Measurements from ENCODE around the gene CDH15.

The CDH15 gene, protein sequence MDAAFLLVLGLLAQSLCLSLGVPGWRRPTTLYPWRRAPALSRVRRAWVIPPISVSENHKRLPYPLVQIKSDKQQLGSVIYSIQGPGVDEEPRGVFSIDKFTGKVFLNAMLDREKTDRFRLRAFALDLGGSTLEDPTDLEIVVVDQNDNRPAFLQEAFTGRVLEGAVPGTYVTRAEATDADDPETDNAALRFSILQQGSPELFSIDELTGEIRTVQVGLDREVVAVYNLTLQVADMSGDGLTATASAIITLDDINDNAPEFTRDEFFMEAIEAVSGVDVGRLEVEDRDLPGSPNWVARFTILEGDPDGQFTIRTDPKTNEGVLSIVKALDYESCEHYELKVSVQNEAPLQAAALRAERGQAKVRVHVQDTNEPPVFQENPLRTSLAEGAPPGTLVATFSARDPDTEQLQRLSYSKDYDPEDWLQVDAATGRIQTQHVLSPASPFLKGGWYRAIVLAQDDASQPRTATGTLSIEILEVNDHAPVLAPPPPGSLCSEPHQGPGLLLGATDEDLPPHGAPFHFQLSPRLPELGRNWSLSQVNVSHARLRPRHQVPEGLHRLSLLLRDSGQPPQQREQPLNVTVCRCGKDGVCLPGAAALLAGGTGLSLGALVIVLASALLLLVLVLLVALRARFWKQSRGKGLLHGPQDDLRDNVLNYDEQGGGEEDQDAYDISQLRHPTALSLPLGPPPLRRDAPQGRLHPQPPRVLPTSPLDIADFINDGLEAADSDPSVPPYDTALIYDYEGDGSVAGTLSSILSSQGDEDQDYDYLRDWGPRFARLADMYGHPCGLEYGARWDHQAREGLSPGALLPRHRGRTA

DNA sequence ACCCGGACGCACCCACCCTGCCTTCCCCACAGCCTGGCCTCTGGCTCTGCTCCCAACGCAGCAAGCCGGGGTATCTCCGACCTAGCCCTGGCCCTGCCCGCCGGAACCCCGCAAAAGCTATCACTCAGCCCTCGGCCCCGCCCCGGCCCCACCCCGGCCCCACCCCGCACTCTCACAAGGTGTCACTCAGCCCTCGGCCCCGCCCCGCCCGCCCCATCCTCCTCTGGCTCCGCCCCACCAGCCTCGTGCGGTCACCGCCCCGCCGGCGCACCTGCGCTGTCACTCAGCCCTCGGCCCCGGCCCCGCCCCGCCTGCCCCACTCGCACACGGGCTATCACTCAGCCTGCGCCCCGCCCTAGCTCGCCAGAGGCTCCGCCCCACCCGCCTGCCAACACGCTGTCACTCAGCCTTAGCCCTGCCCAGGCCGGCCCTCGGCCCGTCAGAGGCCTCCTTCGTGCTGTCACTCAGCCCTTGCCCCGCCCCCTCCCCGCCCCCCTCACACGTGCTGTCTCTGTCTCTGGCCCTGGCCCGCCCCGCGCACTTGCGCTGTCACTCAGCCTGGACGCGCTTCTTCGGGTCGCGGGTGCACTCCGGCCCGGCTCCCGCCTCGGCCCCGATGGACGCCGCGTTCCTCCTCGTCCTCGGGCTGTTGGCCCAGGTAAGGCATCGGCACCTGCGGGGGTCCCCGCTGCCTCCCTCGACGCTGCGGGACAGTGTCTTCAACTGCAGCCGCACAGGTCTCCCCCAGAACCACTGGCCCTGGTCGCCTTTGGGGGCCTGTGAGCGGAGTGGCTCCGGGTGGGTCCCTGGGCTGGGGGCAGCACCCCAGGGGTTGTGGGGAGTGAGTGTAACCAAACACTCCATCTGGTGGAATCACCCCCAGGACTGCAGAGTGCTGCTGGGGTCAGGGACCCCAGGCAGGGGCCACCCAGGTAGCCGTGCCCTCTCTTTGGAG lies at the start of gene CDH15:
Gene CDH15 (plus strand): TSS at position 533 of the 955 bp plus-strand sequence. CDS start 84 bp downstream, at position 617.
- peak; percentile 77 to 86 for DNase-seq

DNA sequence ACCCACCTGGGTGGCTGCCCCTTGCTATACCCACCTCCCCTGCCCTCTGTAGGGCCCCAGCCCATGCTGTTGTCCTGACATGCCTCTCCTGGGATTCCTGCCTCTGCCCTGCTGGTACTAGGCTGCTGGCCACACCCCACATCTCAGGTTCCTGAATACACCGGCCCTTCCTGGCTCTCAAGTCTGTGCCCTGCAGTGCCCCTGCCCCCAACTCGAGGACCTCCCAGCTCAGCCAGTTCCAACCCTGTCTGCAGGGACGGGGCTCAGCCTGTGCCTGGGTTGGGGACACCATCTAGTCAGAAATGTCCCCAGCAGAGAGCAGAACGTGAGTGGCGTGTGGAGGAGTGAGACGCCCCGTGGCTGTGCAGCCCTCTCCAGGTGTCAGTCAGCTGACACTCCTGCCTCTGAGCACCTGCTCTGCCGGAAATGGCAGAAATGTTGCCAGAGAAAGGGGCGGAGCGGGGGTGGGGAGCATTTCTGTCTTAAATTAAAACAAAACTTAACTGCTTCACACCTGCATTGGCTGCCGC lies 49.2 kb upstream of the CDH15 start:
- DNase-seq: no peak

DNA sequence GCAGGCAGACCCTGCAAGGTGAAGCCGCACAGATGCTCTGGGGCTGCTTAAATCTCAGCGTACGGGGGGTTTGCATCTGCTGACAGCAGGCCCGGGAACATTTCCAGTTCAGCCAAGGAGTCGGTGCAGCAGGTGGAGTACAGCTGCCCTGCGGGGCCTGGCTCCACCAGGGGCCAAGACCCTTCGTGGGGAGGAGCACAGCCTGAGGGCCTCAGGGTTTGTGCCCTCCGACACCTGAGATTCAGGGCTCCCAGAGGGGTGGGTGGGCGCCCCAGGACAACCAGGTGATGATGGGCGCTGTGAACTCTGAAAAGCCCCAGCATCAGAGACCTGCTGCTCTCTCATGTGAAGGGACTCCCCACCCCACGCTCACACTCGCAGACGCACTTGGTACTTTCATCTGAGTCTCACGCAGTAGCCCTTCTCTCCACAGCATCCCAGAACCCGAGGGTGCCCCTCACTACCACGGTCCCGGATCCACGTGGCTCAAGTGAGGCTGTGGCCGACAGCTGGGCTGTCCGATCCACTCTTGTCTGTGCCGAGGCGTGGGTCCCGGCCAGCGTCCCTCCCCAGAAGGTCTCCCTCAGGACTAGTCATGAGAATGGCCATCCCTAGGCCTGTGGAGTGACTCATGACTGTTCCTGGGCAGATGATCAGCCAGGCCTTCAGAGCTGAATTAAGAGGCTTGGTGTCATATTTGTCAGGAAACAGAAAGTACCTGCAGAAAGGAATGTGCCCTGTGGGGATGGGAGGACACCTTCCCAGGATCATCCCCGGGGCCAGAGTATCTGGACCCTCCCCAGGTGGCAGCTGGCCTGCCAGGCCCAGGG lies 48.3 kb upstream of the CDH15 start:
- no peak for DNase-seq

DNA sequence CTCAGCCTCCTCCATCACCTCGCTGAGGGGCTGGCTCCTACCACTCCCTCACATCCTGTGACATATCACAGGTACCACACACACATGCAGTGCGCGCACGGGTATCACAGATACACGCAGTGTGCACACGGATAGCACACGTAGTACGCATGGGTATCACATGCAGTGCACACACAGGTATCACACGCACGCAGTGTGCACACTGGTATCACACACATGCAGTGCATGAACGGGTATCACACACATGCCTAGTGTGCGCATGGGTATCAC lies 47.8 kb upstream of the CDH15 start:
- DNase-seq: no peak

DNA sequence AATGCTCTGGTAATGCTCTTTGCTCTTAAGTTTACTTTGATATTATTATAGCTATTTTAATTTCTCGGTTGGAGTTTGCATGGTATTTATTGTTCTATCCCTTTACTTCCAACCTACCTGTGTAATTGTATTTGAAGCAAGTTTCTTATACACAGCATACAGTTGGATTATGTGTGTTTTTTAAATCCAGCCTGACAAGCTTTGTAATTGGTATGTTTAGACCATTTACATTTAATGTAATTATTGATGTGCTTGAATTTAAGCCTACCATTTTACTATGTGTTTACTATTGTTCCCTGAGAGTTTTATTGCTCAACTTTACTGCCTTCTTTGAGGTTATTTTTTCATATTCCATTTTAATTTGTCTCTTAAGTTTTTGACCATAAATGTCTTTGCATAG lies 42.2 kb upstream of the CDH15 start:
- DNase-seq: no peak

DNA sequence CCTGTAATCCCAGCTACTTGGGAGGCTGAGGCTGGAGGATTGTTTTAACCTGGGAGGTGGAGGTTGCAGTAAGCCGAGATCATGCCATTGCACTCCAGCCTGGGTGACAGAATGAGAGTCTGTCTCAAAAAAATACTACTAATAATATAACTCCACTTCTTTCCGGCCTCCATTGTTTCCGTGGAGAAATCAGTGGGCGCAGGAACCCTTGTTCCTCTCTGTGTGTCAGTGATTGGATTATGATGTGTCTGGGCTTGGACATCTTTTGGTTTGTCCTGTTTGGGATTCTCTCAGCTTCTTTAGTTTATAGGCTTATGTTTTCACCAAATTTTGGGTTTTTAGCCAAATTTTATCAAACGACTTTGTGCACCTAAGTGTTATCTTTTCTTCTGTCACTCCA lies 41.1 kb upstream of the CDH15 start:
- no peak for DNase-seq

DNA sequence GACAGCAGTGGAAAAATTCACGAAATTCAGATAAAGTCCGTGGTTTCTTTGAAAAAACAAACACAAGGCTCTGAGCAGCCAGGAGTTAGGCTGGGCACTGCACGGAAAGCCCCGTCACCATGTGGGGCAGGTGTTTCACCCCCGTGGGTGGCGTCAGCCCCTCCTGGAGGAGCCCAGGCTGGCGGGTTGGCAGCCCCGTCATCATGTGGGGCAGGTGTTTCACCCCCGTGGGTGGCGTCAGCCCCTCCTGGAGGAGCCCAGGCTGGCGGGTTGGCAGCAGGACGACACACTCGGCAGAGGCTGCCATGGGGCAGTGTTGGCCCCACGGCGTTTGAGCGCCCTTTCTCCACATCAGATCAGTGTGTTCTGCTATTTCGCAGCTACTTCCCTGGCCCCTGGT lies 39.8 kb upstream of the CDH15 start:
- DNase-seq: no peak

DNA sequence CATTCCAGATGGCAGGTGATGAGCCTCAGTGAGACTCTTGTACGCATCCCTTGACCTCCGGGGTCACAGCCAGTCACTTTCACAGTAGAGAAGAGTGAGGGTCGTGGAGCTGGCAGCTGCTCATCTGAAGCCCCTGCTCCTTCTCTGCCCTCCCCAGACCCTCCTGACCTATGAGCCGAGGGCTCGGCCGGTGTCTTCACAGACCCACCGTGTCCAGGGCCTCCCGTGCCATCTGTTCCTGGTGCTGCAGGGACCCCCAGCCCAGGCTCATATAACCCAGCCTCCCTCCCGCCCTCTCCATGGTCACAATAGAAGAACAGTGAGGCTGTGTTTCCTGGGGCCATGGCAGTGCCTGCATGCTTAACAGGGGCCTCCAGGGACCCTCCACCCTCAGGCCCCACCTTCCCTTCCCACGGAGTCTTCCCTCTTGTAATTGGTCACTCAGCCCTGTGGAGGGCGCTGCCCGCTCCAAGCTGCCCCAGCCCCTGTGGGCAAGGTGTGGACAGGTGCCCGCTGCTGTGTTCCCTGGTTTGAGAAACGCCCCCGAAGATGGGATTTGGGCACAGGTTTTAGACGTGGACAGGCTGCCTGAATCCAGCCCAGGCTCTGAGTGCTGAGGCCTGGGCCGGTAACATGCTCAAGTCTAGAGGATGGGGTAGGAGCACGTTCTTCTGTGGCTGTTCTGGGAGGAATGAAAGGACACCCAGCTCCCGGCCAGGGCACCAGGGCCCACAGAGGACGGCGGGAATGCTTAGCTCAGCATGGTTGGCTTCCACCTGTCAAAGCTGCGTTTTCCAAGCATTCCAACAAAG lies 39.1 kb upstream of the CDH15 start:
- no peak for DNase-seq

DNA sequence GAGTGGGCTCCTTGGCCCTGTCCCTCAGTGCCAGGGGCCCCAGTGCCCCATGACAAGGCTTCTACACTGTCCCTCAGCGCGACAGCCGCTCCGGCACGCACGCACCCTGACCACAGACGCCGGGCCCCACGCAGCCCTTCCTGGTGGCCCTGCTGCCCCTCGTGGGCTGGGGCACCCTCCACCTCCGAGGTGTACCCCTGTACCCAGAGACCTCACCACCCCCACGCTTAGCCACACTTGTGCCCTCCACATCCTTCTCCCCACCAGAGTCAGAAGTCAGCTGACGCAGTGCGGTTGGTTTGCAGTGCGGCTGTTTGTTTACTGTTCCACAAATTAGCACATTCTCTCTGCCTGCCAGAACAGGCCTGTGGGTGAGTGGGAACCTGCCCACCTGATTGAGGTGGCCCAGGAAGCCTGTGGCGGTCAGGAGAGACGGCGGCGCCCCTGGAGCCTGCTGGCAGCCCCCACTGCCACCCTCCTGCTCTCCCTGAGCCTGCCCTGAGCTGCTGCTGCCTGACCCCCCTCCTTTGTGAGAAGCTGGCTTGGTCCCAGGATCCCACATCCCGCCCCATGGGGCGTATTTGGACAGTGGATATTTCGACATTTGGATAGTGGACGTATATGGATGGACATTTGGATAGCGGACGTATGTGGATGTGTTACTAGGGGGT lies 38.0 kb upstream of the CDH15 start:
- no peak for DNase-seq

DNA sequence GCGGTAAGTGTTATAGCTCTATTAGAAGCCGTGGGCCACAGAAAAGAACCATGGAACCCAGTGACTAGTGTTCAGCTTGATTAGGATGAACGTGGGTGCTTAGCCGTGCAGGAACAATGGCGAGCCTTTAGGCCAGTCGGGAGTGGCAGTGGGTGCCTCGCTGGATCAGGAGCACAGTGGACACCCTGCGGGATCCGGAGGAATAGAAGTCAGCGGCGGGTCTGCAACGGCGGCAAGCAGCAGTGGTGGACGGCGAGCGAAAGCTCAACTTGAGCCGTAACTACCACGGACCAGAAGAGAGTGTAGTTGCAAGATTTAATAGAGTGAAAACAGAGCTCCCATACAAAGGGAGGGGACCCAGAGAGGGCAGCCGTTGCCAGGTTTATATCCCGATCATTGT lies 37.3 kb upstream of the CDH15 start:
- no peak for DNase-seq

DNA sequence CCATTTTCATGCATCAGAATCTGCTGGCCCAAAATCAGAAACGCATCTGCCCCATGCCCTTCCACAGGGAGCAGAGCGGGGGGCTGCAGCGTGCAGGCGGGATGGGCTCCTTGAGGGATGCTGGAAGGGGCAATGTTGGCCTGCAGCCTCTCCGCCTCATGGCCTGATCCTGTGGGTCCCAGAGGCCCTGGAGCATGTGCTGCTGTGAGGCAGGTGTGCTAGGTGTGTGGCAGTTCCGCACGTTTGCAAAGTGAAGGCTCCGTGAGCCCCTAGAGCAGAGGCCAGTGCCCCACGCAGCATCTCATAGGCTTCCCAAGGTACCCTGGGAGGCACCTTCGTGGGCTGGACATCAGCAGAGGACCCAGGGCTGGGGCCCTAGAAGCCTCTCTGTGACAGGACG lies 36.4 kb upstream of the CDH15 start:
- DNase-seq: no peak

DNA sequence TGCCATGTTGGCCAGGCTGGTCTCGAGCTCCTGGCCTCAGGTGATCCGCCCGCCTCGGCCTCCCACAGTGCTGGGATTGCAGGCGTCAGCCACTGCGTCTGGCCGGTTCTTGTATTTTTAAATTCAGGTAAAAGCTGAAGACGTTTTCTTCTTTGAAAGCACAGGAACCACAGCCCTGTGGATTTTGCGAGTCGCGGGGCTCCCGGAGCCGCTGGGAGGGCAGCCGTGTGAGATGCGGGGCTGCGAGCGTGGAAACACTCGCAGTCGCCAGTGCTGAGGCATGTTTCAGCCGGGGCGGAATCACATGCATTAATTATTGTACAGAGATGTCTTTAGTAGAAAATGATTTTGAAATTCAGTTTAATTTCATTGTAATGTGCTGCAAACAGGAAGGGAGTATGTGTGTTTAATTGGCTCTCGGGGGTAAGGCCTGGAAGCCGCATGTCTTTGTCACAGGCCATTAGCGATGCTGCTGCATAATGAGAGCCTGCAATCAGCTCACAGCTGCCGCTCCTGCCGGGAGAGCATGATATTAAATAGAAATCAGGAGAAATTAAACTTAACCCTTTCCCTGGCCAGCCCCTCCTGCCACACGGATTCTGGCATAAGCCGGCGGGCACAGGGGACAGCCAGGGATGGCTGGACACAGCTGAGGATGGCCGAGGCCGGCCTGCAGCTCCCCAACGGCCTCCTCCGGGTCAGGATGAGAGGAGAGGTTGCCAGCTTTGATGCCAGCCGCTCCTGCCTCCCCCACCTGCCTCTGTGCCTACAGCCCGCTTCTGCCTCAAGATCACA lies 35.4 kb upstream of the CDH15 start:
- no peak for DNase-seq

DNA sequence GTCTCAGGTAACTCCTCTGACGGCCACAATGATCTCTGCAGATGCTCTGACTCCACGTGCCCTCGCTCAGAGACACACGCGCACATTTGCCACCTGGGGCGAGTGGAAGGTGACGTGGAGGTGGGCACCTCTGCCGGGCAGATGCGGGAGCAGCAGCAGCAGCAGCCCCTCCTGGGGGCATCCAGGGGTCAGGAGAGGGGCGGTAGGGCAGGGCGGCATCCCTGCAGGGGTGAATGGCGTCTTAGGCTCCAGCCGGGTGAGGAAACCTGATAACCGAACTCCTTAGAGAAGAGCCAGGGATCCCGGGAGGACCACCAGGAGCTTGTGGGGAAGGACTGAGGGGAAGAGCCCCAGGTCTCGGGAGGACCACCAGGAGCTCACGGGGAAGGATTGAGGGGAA lies 34.6 kb upstream of the CDH15 start:
- DNase-seq: no peak

DNA sequence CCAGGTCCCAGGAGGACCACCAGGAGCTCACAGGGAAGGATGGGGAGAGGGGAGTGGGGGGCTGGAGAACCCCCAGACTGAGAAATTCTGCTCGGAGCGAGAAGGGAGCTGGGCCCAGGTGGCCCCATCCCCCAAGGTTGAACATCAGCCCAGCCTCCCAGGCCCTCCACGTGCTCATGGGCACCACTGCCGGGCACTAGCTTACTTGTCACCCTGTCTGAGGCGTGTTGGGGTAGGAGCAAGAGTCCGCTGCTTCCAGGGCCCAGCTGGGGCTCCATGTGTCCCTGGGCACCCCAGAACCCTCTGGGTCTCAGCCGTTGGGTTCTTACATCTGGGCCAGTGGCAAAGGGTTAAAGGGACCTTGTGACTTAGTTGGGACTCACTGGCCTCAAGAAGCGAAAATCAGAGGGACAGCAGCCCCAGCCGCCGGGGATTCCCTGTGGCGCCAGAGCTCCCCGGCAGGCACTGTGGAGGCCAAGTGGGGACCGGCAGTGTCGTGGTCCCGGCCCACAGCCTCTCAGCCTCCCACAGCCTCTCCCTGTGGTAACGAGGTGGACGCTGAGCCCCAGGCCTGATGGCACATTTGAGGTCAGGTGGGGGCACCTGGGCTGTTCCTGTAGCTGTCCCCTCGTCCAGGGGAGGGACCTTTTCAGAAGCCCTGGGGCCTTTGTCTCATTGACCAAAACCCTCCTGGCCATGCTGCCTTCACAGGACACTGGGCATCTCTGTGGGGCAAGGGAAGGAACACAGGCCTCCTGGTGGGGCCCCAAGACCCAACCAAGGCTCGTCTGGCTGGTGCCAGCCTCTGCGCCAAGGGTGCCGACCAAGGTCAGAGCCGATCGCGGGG lies 33.7 kb upstream of the CDH15 start:
- no peak for DNase-seq

DNA sequence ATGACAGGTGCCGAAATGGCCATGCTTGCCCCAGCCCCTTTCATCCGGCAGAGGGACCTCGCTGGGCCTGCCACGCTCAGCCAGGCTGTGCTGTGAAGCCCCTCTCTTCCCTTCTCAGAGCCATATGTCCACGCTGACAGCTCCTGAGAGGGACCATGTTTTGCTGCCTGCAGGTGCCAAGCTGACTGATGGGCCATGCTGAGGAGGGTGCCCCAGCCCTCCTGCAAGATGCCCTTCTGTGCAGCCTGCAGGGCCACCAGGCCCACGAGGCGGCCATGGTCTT lies 33.1 kb upstream of the CDH15 start:
- DNase-seq: no peak

DNA sequence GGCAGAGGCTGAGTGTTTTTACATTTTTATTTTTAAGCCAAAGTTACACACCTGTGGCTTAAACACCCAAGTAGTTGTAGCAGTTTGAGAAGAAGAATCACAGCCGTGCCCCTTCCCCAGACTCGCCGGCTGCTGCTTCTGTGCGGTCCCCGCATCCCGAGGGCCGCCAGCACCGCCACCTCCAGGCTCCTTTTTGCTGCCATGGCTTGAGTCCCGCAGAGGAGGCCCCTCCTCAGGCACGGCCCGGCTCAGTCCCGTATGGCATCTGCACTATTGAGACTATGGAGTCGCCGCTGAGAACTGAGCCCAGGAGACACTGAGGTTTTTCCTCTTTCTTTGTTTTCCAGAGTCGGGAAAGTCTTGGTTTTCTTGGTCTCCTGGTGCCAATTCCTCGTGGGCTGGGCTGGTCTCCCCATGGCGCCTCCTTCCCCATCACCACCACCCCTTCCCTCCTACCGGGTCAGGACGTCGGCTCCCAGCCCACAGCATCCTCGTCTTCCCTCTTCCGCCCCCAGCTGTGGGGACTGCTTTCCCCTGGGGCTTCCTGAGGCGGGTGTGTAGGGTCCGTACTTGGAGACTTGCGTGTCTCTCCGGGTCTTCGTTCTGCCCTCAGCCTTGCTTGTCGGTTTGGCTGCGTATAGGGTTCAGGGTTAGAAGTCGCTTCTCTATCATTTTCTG lies 32.6 kb upstream of the CDH15 start:
- DNase-seq: no peak

DNA sequence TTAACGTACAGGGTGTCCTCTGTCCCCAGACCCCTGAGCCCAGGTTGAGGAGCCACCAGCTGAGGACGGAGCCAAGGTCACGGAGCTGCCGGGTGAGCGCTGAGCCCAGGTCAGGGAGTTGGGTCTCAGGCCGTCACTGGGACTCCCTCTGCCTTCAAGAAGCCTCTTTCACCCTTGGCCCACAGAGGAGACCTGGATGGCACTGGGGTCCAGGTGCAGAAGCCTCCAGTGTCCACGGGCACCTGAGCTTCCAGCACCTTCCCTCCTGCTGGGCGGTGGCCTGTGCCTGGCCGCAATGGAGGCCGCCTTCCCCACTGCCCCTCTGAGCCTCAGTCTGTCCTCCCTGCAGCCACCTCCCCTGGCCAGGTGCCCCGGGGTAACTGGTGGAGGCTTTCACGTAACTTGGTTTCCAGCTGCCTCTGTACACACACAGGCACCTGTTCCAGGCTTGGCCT lies 31.6 kb upstream of the CDH15 start:
- no peak for DNase-seq

DNA sequence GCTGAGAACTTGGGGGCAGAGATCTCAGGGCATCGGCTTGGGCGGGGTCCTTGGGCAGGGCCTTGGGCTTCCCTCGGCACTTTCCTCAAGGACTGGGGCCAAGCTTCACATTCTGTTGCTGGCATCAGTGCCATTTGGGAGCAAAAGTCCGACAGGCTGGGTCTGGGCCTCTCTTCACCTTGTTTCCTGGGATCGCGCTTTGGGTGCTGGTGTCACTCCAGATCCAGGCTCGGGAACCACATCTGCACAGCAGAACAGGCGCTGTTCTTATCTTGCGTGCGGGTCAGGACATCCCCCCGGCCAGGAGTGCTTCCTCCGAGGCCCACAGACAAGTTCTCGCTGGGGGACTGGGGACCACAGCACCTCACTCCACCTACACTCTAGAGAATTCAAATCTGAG lies 31.1 kb upstream of the CDH15 start:
- no peak for DNase-seq

All from Kasumi-1 (cell line).